ENCODE data around the gene PDE3A. TPM values are rescaled to one million over a fixed set of nuclear protein-coding genes. Genes with fewer than 3 reads are reported as not detected.
"Not testable (repeated sequence)": the region's sequence is repeated elsewhere in the genome, so short reads cannot be mapped to it uniquely, and the experiment has no call there.

The PDE3A gene
- total and polyA plus RNA-seq, 5 experiments from 2014 or later, result not detected

DNA sequence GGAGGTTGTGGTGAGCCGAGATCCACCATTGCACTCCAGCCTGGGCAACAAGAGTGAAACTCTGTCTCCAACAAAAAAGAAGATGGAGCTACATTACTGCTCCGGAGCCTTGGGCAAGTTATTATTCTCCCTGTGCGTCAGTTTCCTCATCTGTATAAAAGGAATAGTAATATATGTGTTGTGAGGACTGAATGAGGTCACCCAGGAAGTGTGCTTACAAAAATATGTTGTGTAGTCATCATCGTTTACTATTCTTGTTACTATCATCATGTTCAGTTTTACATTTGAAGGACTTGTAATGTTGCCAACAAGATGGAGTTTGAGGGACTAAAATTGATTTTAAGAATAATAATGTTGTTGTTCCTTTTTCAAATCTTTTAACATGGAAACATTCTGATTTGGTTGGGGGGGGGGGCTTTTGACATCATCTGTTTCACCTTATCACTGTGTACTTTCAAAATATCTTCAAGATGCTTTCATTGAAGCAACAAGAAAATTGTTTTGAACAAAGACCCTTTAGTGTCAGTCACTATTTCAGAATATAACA is 156.8 kb downstream of the PDE3A start:
- H3K4me3 Mint-ChIP-seq, result no peak overlapping the region
- no peak for ATAC-seq
- H3K36me3 Mint-ChIP-seq, result no peaks in the 10 kb centered on the region
- H3K4me1 Mint-ChIP-seq, result no peaks in the 10 kb centered on the region
- POLR2A ChIA-PET, result no interaction called here
- H3K27ac Mint-ChIP-seq, result no peak overlapping the region
- peaks cover 0 to 3% (median 0%) of the 10 kb centered on the region in 9 donors for H3K9me3 Mint-ChIP-seq
- no peak for DNase-seq
- peaks cover 0 to 5% (median 0%) of the 10 kb centered on the region in 5 donors for H3K27me3 Mint-ChIP-seq

DNA sequence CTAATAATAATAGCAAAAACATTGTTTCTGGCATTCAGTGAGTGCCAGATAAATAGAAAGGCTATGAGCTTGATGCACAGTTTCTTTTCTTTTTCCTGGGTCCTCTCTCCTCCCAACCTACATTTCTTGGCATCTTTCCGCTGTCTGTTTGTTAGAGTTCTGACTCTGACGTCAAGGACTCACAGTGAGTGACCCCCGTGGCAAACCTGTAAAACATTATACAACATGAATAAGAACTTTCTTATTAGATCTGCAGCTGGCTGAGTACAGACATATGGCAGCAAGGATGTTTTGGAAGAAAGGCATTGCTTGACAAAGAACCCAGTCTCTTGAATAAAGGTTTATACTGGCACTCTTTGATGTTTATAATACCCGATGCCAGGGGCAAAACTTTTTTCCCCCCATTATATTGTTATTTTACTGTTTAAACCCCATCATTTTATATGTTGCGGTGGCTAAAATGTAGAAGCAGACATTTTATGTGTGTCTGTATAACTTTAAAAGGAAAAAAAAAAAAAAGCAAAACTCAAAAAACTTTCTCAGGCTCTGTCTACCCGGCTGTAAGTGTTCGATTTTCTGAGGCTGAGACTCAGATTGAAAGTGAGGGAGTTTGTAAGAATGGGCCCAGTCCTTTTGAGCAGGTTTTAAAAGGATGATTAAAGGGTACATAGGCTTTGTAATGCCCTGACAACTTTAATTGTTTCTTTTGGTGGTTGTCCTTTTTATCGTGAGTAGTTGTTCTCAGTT is 159.3 kb downstream of the PDE3A start:
- no peaks in the 10 kb centered on the region for H3K4me1 Mint-ChIP-seq
- DNase-seq (no peak), ATAC-seq (no peak)
- H3K27ac Mint-ChIP-seq, result no peak overlapping the region
- no peak overlapping the region for H3K4me3 Mint-ChIP-seq
- H3K9me3 Mint-ChIP-seq, result peaks cover 0 to 3% (median 0%) of the 10 kb centered on the region in 9 donors
- POLR2A ChIA-PET, result no interaction called here
- H3K27me3 Mint-ChIP-seq, result peaks cover 0 to 1% (median 0%) of the 10 kb centered on the region in 5 donors
- no peaks in the 10 kb centered on the region for H3K36me3 Mint-ChIP-seq

DNA sequence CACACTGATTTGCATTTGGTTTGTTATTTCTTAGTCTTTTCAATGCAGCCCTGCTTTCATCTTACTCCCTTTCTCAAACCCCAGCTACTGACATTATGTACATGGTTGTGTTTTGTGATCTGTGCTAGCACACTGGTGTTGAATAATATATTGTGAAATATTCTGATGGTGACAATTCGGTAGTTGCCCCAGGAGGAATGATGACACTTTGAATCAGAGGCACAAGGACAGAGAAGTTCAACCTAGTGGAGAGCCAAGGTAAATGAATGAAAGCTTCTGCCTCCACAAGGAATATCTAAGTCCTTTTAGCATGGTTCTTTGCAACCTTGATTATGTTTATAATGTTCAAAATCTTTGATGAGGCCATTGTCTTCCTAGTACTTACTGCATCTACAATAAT is 159.9 kb downstream of the PDE3A start:
- Mint-ChIP-seq H3K27me3 (peaks cover 0 to 1% (median 0%) of the 10 kb centered on the region in 5 donors), H3K27ac (no peak overlapping the region), H3K36me3 (no peaks in the 10 kb centered on the region), H3K4me1 (no peaks in the 10 kb centered on the region), H3K9me3 (peaks cover 0 to 3% (median 0%) of the 10 kb centered on the region in 9 donors), H3K4me3 (no peak overlapping the region)
- no peak for ATAC-seq
- DNase-seq, result no peak
- POLR2A ChIA-PET, result no interaction called here

DNA sequence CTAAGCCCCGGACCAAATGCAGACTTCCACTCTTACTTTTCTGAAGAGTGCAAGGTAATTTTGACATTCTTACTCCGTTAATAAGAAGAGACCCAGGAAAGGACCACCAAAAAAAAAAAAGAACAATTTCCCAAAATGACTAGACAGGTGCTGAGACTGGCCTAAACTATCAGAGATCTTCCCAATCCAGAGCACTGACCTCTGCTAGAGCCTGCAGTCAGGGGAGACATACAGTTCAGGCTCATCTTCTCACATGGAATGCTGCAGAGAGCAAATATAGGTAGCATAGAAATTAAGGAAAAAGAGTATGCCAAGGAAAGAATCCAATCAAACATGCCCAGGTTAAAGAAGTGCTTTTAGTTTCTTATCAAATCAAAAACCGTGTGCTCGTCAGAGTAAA is 177.9 kb downstream of the PDE3A start:
- peak overlapping the region in 1 of 10 donors; percentile 54 for H3K27ac Mint-ChIP-seq
- no peak overlapping the region for H3K4me3 Mint-ChIP-seq
- ATAC-seq (no peak), DNase-seq (no peak)
- H3K4me1 Mint-ChIP-seq, result no peaks in the 10 kb centered on the region
- no peaks in the 10 kb centered on the region for H3K27me3 Mint-ChIP-seq
- POLR2A ChIA-PET, result no interaction called here
- H3K9me3 Mint-ChIP-seq, result no peaks in the 10 kb centered on the region
- no peaks in the 10 kb centered on the region for H3K36me3 Mint-ChIP-seq

DNA sequence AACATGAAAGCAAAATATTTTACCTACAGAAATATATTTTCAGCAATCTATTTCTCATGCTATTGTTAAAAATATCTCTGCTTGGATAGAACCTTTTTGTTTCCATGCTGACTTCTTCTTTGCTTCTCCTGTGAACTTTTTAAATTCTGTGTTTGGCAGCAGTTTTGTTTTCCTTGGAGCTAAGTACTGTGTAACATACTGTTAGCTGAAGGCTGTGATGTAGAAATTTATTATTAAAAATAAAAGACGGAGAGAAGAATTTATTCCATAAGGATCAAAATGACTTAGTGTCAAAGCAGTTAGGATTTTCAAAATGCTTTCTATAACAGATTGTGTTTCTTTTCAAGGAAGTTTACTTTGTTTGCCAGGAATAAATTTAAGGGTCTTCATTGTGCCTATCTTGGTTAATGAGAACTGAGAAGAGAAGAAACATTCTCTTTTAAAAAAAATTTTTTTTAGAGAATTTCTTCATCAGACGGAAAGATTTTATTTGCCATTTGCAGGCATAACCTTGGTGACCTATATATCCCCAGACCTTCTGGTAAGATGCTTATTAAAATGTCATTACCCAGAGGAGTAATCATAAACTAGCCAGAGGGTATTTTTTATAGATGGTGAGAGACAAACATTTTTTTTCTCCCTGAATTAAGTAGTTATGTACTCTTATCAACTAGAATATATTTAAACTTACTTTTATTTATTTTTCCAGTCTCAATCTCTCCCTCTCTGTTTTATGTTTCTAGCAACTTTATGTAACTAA is 179.7 kb downstream of the PDE3A start:
- H3K4me3 Mint-ChIP-seq, result no peak overlapping the region
- H3K27ac Mint-ChIP-seq, result no peak overlapping the region
- H3K27me3 Mint-ChIP-seq, result no peaks in the 10 kb centered on the region
- no peak for ATAC-seq
- DNase-seq, result no peak
- POLR2A ChIA-PET, result no interaction called here
- H3K9me3 Mint-ChIP-seq, result no peaks in the 10 kb centered on the region
- no peaks in the 10 kb centered on the region for H3K36me3 Mint-ChIP-seq
- no peaks in the 10 kb centered on the region for H3K4me1 Mint-ChIP-seq

DNA sequence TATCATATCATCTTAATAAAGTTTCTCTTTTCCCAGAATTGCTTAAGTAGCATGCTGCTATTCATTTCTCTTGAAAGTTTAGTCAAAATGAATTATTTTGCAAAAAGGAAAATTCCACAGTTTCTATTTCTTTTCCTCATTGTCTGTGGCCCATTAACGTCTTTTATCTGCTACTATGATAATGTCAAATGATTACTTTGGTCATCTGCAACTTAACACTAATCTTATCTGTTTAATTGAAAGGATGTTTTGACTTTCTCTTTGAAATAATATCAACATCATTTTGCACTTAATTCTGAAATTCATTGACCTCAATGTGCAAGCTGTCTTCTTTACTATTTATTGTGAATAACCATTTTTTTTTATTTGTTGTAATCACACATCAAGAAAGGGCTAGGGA is 180.3 kb downstream of the PDE3A start:
- H3K4me1 Mint-ChIP-seq, result no peaks in the 10 kb centered on the region
- DNase-seq (no peak), ATAC-seq (no peak)
- no peak overlapping the region for H3K27ac Mint-ChIP-seq
- no peaks in the 10 kb centered on the region for H3K36me3 Mint-ChIP-seq
- POLR2A ChIA-PET, result no interaction called here
- H3K9me3 Mint-ChIP-seq, result no peaks in the 10 kb centered on the region
- H3K4me3 Mint-ChIP-seq, result no peak overlapping the region
- H3K27me3 Mint-ChIP-seq, result no peaks in the 10 kb centered on the region

DNA sequence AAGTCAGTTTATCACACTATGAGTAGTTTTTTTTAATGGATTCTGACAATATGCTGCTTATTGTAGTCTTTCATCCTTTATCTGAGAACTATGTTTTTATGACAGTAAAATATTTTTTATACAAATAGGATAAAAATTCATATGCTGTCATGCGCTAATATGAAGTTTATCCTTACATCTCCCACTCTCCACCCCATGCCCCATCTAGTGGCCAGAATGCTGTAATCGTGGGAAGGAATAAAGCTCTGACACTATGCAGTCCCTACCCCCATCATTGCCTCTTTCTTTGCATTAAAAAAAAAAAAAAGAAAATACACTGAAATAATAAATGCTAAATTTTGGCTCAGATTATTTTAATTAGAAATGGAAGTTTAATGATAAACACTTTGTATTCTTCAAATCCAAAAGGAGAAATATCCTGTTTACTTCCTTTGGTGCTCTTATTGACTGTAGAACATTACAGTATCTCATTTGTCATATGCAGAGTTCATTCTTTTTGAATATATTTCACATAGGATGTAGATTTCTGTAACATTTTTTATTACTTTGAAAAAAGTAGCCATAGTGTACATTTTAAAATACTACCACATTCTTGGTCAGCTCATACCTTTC is 180.9 kb downstream of the PDE3A start:
- no peak for ATAC-seq
- no peaks in the 10 kb centered on the region for H3K27me3 Mint-ChIP-seq
- DNase-seq, result no peak
- no peak overlapping the region for H3K27ac Mint-ChIP-seq
- H3K4me3 Mint-ChIP-seq, result no peak overlapping the region
- no peaks in the 10 kb centered on the region for H3K36me3 Mint-ChIP-seq
- H3K4me1 Mint-ChIP-seq, result no peaks in the 10 kb centered on the region
- POLR2A ChIA-PET, result no interaction called here
- no peaks in the 10 kb centered on the region for H3K9me3 Mint-ChIP-seq

DNA sequence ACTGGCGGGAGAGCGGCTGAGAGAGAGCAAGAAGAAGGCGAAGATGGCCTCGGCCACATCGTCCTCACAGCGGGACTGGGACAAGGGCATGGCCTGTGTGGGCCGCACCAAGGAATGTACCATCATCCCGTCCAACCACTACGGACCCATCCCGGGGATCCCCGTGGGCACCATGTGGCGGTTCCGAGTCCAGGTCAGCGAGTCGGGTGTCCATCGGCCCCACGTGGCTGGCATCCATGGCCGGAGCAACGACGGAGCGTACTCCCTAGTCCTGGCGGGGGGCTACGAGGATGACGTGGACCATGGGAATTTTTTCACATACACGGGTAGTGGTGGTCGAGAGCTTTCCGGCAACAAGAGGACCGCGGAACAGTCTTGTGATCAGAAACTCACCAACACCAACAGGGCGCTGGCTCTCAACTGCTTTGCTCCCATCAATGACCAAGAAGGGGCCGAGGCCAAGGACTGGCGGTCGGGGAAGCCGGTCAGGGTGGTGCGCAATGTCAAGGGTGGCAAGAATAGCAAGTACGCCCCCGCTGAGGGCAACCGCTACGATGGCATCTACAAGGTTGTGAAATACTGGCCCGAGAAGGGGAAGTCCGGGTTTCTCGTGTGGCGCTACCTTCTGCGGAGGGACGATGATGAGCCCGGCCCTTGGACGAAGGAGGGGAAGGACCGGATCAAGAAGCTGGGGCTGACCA is 183.6 kb downstream of the PDE3A start:
- H3K27me3 Mint-ChIP-seq, H3K4me3 Mint-ChIP-seq, ATAC-seq, H3K36me3 Mint-ChIP-seq, POLR2A ChIA-PET, H3K9me3 Mint-ChIP-seq, H3K4me1 Mint-ChIP-seq, DNase-seq, H3K27ac Mint-ChIP-seq: not testable (repeated sequence)

DNA sequence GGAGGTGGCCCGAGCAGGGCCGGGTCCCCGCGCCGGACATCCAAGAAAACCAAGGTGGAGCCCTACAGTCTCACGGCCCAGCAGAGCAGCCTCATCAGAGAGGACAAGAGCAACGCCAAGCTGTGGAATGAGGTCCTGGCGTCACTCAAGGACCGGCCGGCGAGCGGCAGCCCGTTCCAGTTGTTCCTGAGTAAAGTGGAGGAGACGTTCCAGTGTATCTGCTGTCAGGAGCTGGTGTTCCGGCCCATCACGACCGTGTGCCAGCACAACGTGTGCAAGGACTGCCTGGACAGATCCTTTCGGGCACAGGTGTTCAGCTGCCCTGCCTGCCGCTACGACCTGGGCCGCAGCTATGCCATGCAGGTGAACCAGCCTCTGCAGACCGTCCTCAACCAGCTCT is 184.2 kb downstream of the PDE3A start:
- H3K9me3 Mint-ChIP-seq, H3K4me3 Mint-ChIP-seq, H3K36me3 Mint-ChIP-seq, POLR2A ChIA-PET, DNase-seq, H3K4me1 Mint-ChIP-seq, ATAC-seq, H3K27ac Mint-ChIP-seq, H3K27me3 Mint-ChIP-seq: not testable (repeated sequence)

DNA sequence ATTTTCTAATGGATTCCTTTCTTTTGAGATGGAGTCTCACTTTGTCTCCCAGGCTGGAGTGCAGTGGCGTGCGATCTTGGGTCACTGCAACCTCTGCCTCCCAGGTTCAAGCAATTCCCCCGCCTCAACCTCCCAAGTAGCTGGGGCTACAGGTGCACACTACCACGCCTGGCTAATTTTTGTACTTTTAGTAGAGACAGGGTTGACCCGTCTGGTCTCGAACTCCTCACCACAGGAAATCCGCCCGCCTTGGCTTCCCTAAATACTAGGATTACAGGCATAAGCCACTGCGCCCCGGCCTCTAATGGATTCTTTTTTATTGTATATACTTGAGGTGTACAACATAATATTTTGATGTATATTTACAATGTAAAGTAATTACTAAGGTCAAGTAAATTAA is 186.7 kb downstream of the PDE3A start:
- POLR2A ChIA-PET, result no interaction called here
- ATAC-seq (no peak), DNase-seq (no peak)
- Mint-ChIP-seq H3K36me3 (no peaks in the 10 kb centered on the region), H3K4me1 (no peaks in the 10 kb centered on the region), H3K4me3 (no peak overlapping the region), H3K27me3 (no peaks in the 10 kb centered on the region), H3K27ac (no peak overlapping the region), H3K9me3 (peaks cover 0 to 2% (median 0%) of the 10 kb centered on the region in 9 donors)

DNA sequence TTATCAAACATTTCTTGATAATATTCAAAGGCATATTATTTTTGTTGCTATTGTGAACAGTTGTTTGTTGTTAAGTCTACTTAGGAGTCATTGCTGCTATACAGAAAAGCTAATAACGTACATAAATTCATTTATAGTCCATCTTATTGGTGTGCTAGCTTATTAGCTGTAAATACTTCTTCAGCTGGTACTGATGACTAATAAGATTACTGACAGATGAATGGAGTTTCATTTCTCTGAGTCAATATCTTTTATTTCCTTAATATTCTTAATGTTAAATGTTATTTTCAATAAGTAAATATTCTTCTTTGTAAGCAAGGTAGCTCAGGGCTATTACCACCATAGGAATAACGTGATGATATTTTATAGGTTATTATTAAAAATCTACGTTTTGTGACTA is 187.4 kb downstream of the PDE3A start:
- ATAC-seq (no peak), DNase-seq (no peak)
- Mint-ChIP-seq H3K4me3 (no peak overlapping the region), H3K36me3 (no peaks in the 10 kb centered on the region), H3K27me3 (no peaks in the 10 kb centered on the region), H3K27ac (no peak overlapping the region), H3K9me3 (peaks cover 0 to 2% (median 0%) of the 10 kb centered on the region in 9 donors), H3K4me1 (no peaks in the 10 kb centered on the region)
- POLR2A ChIA-PET, result no interaction called here

DNA sequence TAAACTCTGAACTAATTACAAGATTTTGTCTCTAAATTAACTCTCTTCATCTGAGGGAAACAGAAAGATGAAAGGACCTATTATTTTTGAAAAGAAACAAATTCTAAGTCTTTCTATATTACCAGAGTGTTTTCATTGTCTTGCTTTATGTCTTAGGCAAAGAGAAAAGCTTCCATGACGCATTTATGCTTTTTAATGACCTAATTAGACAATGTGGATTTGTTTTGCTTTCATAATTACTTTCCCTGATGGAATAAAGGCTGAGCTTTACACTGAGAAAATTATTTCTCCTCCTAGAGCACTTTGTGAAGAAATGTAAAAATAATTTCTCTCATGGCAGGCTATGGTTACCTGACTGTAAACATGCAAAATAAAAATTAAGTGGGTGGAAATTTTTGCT is 188.8 kb downstream of the PDE3A start:
- POLR2A ChIA-PET, result no interaction called here
- no peak for ATAC-seq
- Mint-ChIP-seq H3K4me3 (no peak overlapping the region), H3K9me3 (peaks cover 0 to 2% (median 0%) of the 10 kb centered on the region in 9 donors), H3K4me1 (no peaks in the 10 kb centered on the region), H3K36me3 (no peaks in the 10 kb centered on the region), H3K27me3 (no peaks in the 10 kb centered on the region), H3K27ac (no peak overlapping the region)
- DNase-seq, result no peak

DNA sequence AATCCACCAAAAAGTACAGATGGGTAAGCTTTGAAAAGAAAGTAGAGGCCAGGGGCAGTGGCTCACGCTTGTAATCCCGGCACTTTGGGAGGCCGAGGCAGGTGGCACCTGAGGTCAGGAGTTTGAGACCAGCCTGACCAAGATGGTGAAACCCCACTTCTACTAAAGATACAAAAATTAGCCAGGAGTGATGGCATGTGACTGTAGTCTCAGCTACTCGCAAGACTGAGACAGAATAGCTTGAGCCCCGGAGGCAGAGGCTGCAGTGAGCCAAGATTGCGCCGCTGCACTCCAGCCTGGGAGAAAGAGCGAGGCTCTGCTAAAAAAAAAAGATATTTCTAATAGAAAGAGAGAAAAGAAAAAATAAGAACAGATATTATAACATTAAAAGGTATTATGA is 192.6 kb downstream of the PDE3A start:
- Mint-ChIP-seq H3K4me1 (no peaks in the 10 kb centered on the region), H3K9me3 (peaks cover 0 to 2% (median 0%) of the 10 kb centered on the region in 9 donors), H3K4me3 (no peak overlapping the region), H3K27ac (no peak overlapping the region), H3K36me3 (no peaks in the 10 kb centered on the region), H3K27me3 (no peaks in the 10 kb centered on the region)
- ATAC-seq, result no peak
- no peak for DNase-seq
- POLR2A ChIA-PET, result no interaction called here

All from naive thymus-derived CD8-positive, alpha-beta T cell (primary cell).